Body of pancreas (tissue), 4 donors: Measurements from ENCODE around the gene BBX.

Source experiments
- CTCF ChIP-seq, 7 experiments: fragments of 450-650 bp in 4 of 7; fragments of 200-600 bp in 3 of 7; sonication (generic) in 3 of 7; IDR thresholded peaks; one replicate each; pipeline ENCODE4 v1.5.1; 2016 to 2019; ENCODE audit warnings: antibody characterized with exemption in 7 of 7
- POLR2A ChIP-seq, 3 donors: fragments of 450-650 bp; IDR thresholded peaks; one replicate each; pipeline ENCODE4 v1.6.1; 2016; ENCODE audit warnings: antibody characterized with exemption in 3 of 3, mild to moderate bottlenecking in 2 of 3

- TF ChIP-seq CTCF (IDR thresholded peaks at IDR 0.05): no peak
- no peak for TF ChIP-seq POLR2A (IDR thresholded peaks at IDR 0.05)
Measured at GRCh38 chr3:107644631-107645030, 121.9 kb downstream of the BBX start.
